IMR-90 (cell line): ENCODE measurements around the gene OR6B3. TPM values are rescaled to one million over a fixed set of nuclear protein-coding genes. Genes with fewer than 3 reads are reported as not detected.

ENCODE experiments used
- ATAC-seq: fragments of 200-7000 bp; cut with Tn5 transposase; 2 replicates; pipeline ENCODE4 v1.9.1; 2020; ENCODE audit warnings: low read depth, mild to moderate bottlenecking, moderate library complexity
- BruUV-seq: library from RNA; stranded (reverse); fragments of 400-500 nt; replicated peaks from 2 replicates; lab custom pipeline; 2021; lab: Mats Ljungman, UMichigan
- CTCF ChIA-PET: fragments of 300-600 bp; formaldehyde crosslinking; extraction: SDS; loops from one replicate; lab custom pipeline; 2021; ENCODE audit warnings: antibody characterized with exemption; lab: Yijun Ruan, JAX
- POLR2A ChIA-PET: fragments of 300-600 bp; sonication (Branson Sonifier 250); formaldehyde crosslinking; loops from one replicate; lab custom pipeline; 2022; ENCODE audit warnings: antibody characterized with exemption; ENCODE audit not compliant: unreplicated experiment; lab: Charles Lee
- DNase-seq: peaks from one replicate; pipeline ENCODE4 v3.0.0; 2013
- H2AFZ ChIP-seq: replicated peaks from 2 replicates; pipeline ENCODE3; 2013; ENCODE audit warnings: low read length, mild to moderate bottlenecking; ENCODE audit not compliant: poor library complexity
- H2AK5ac ChIP-seq: 2 replicates; pipeline ENCODE4 v1.6.1; 2013; ENCODE audit warnings: low read depth, low read length, inconsistent platforms
- H2AK9ac ChIP-seq: replicated peaks from 2 replicates; pipeline ENCODE3; 2013; ENCODE audit warnings: mild to moderate bottlenecking, low read depth, low read length, moderate library complexity; ENCODE audit not compliant: poor library complexity
- H2BK120ac ChIP-seq: 2 replicates; pipeline ENCODE4 v1.6.1; 2013; ENCODE audit warnings: low read depth, low read length, inconsistent platforms
- H2BK15ac ChIP-seq: 3 replicates; pipeline ENCODE4 v1.6.1; 2013; ENCODE audit warnings: low read depth, low read length, inconsistent platforms
- H2BK20ac ChIP-seq: 2 replicates; pipeline ENCODE4 v1.6.1; 2013; ENCODE audit warnings: low read depth, mild to moderate bottlenecking, inconsistent platforms, low read length, moderate library complexity
- H2BK5ac ChIP-seq: 2 replicates; pipeline ENCODE4 v1.6.1; 2013; ENCODE audit warnings: mild to moderate bottlenecking, low read depth, low read length, inconsistent platforms; ENCODE audit not compliant: poor library complexity, severe bottlenecking
- H3K14ac ChIP-seq: replicated peaks from 2 replicates; pipeline ENCODE4 v1.6.1; 2013; ENCODE audit warnings: low read depth, low read length, inconsistent platforms
- H3K18ac ChIP-seq: 2 replicates; pipeline ENCODE4 v1.6.1; 2013; ENCODE audit warnings: low read depth, low read length, control low read depth
- H3K23ac ChIP-seq: 2 replicates; pipeline ENCODE4 v1.6.1; 2013; ENCODE audit warnings: low read depth, low read length, inconsistent platforms
- H3K27ac ChIP-seq: 2 replicates; pipeline ENCODE4 v1.5.1; 2013; ENCODE audit warnings: mild to moderate bottlenecking, control low read depth, low read length; ENCODE audit not compliant: insufficient read depth
- H3K27me3 ChIP-seq: 2 replicates; pipeline ENCODE4 v1.6.1; 2013; ENCODE audit warnings: low read length; ENCODE audit not compliant: control insufficient read depth, insufficient read depth
- H3K36me3 ChIP-seq: 2 replicates; pipeline ENCODE4 v1.6.1; 2013; ENCODE audit warnings: low read length, mixed read lengths; ENCODE audit not compliant: control insufficient read depth, insufficient read depth
- H3K4ac ChIP-seq: 2 replicates; pipeline ENCODE4 v1.6.1; 2013; ENCODE audit warnings: low read depth, low read length, inconsistent platforms
- H3K4me1 ChIP-seq: 2 replicates; pipeline ENCODE4 v1.6.1; 2013; ENCODE audit warnings: low read length, mixed read lengths; ENCODE audit not compliant: control insufficient read depth, insufficient read depth
- H3K4me2 ChIP-seq: 2 replicates; pipeline ENCODE4 v1.6.1; 2013; ENCODE audit warnings: low read depth, mild to moderate bottlenecking, control low read depth, low read length, moderate library complexity
- H3K4me3 ChIP-seq: 2 replicates; pipeline ENCODE4 v1.5.1; 2013; ENCODE audit warnings: low read depth, mild to moderate bottlenecking, control low read depth, low read length, moderate library complexity; ENCODE audit not compliant: insufficient read depth
- H3K56ac ChIP-seq: 2 replicates; pipeline ENCODE4 v1.6.1; 2013; ENCODE audit warnings: low read length, inconsistent platforms; ENCODE audit not compliant: insufficient read depth; ENCODE audit errors: extremely low read depth
- H3K79me1 ChIP-seq, 2 experiments: 2 replicates each; pipeline ENCODE4 v1.6.1; 2013; ENCODE audit warnings: low read length in 2 of 2, inconsistent platforms in 1 of 2, low read depth in 1 of 2
- H3K9ac ChIP-seq: 2 replicates; pipeline ENCODE4 v1.6.1; 2013; ENCODE audit warnings: low read depth, low read length, control low read depth
- H3K9me1 ChIP-seq: 2 replicates; pipeline ENCODE4 v1.6.1; 2013; ENCODE audit warnings: low read length, inconsistent platforms; ENCODE audit not compliant: insufficient read depth
- H3K9me3 ChIP-seq: 2 replicates; pipeline ENCODE4 v1.6.1; 2013; ENCODE audit warnings: low read length; ENCODE audit not compliant: control insufficient read depth, insufficient read depth
- H4K20me1 ChIP-seq: 2 replicates; pipeline ENCODE4 v1.6.1; 2013; ENCODE audit warnings: low read length, inconsistent platforms; ENCODE audit not compliant: insufficient read depth
- H4K5ac ChIP-seq: 2 replicates; pipeline ENCODE4 v1.6.1; 2013; ENCODE audit warnings: mild to moderate bottlenecking, low read depth, low read length, control low read depth
- H4K8ac ChIP-seq, 2 experiments: 2 replicates each; pipeline ENCODE4 v1.6.1; 2013; ENCODE audit warnings: low read depth in 2 of 2, low read length in 2 of 2, control low read depth in 1 of 2, inconsistent platforms in 1 of 2
- H4K91ac ChIP-seq: 2 replicates; pipeline ENCODE4 v1.6.1; 2013; ENCODE audit warnings: low read depth, low read length, inconsistent platforms; ENCODE audit not compliant: insufficient read depth
- BHLHE40 ChIP-seq: fragments of 150-350 bp; IDR thresholded peaks from 2 replicates; pipeline ENCODE4 v1.6.1; 2016; ENCODE audit warnings: mild to moderate bottlenecking, low read depth, low read length
- CEBPB ChIP-seq: IDR thresholded peaks from 2 replicates; pipeline ENCODE4 v1.6.1; 2012; ENCODE audit warnings: low read depth, low read length, improper control_type of control experiment
- FOS ChIP-seq: fragments of 150-350 bp; IDR thresholded peaks from 2 replicates; pipeline ENCODE4 v1.6.1; 2016; ENCODE audit warnings: low read depth, low read length
- MAFK ChIP-seq: IDR thresholded peaks from 2 replicates; pipeline ENCODE4 v1.6.1; 2012; ENCODE audit warnings: low read depth, low read length, improper control_type of control experiment
- MXI1 ChIP-seq: IDR thresholded peaks from 2 replicates; pipeline ENCODE4 v1.6.1; 2012; ENCODE audit warnings: low read depth, mild to moderate bottlenecking, low read length, moderate library complexity, borderline replicate concordance
- NFE2L2 ChIP-seq: fragments of 150-350 bp; IDR thresholded peaks from 2 replicates; pipeline ENCODE4 v1.6.1; 2016; ENCODE audit warnings: low read depth, mild to moderate bottlenecking, low read length
- RFX5 ChIP-seq: IDR thresholded peaks from 2 replicates; pipeline ENCODE4 v1.8.0; 2012; ENCODE audit warnings: low read depth, mild to moderate bottlenecking, low read length, moderate library complexity
- WGBS, 2 experiments: methylation state at CpG; one replicate each; pipeline versions ENCODE4 v1.1.5 to v1.1.7; 2013; ENCODE audit warnings: missing lambda C conversion rate in 2 of 2; ENCODE audit not compliant: insufficient read length in 1 of 2; ENCODE audit errors: extremely low coverage in 2 of 2; 5-methylcytosine and 5-hydroxymethylcytosine counted together
- dilution Hi-C: fragments of 300-500 bp; cut with HindIII; formaldehyde crosslinking; loops from one replicate; pipeline ENCODE4 v1.14.3; 2018; ENCODE audit warnings: low sequenced_read_pairs; ENCODE audit not compliant: unreplicated experiment
- in situ Hi-C: fragments of 300-500 bp; cut with MboI; formaldehyde crosslinking; loops from 3 replicates; pipeline ENCODE4 v1.14.3; 2019; ENCODE audit warnings: low sequenced_read_pairs, inconsistent platforms, mixed read lengths
- intact Hi-C: fragments of 100-400 bp; cut with micrococcal nuclease; formaldehyde crosslinking; loops from 2 replicates; pipeline ENCODE4 v1.10.0; 2022
- polyA plus RNA-seq, 3 experiments: library from polyadenylated mRNA; depleted of rRNA; stranded (reverse); fragments of >200 nt; gene quantifications; 2 replicates each; pipeline ENCODE4 v1.2.3, GENCODE V29; 2012; ENCODE audit warnings: low replicate concordance in 1 of 3
- total RNA-seq: library from RNA; depleted of rRNA; stranded (reverse); fragments of >200 nt; gene quantifications from 2 replicates; pipeline ENCODE4 v1.2.3, GENCODE V29; 2012
- TF ChIP-seq, protein P1 (sequence below): fragments of 150-350 bp; IDR thresholded peaks from 2 replicates; pipeline ENCODE4 v1.6.1; 2016; ENCODE audit warnings: low read depth, mild to moderate bottlenecking, low read length, moderate library complexity, borderline replicate concordance
- TF ChIP-seq, protein P2 (sequence below): conservative IDR thresholded peaks from 2 replicates; pipeline ENCODE4 v1.5.1; 2012; ENCODE audit warnings: mild to moderate bottlenecking, low read depth, low read length, improper control_type of control experiment
- TF ChIP-seq, protein P3 (sequence below): fragments of 150-350 bp; IDR thresholded peaks from 2 replicates; pipeline ENCODE4 v1.6.1; 2017; ENCODE audit warnings: mild to moderate bottlenecking, antibody characterized with exemption, low read length, low read depth

Gene OR6B3
- total and polyA plus RNA-seq, 2 of the 4 experiments (the other 2 are of a cell fraction): not detected

GRCh38 chr2:240064898-240065297, 11.6 kb upstream of the OR6B3 start:
- ATAC-seq (no peak), DNase-seq (no peak)
- in situ Hi-C loops: loop anchor here (5.0 kb wide), 1 partner anchor 77 kb away; the partner anchor contains the start of gene OTOS
- no TSS peak for BruUV-seq
- Histone ChIP-seq H3K9me3 (no peaks in the 10 kb centered on the region), H2AK9ac (no peak overlapping the region), H3K27ac (no peak overlapping the region), H4K20me1 (no peaks in the 10 kb centered on the region), H3K23ac (no peak overlapping the region), H3K9ac (no peak overlapping the region), H2AFZ (no peak overlapping the region), H2AK5ac (no peak overlapping the region), H3K36me3 (no peaks in the 10 kb centered on the region), H3K27me3 (no peaks in the 10 kb centered on the region; the same call in 1 of the 2 replicates), H2BK120ac (no peak overlapping the region), H2BK20ac (no peak overlapping the region), H3K79me1 (no peaks in the 10 kb centered on the region), H3K18ac (no peak overlapping the region), H3K4me1 (no peaks in the 10 kb centered on the region), H3K9me1 (no peaks in the 10 kb centered on the region), H3K4ac (no peak overlapping the region), H2BK15ac (no peak overlapping the region), H3K4me3 (no peak overlapping the region), H3K4me2 (no peak overlapping the region), H3K56ac (no peak overlapping the region), H4K91ac (no peak overlapping the region), H2BK5ac (no peak overlapping the region), H4K8ac (no peak overlapping the region), H3K14ac (no peak overlapping the region), H4K5ac (no peak overlapping the region)
- intact Hi-C loops: loop anchor here (5.0 kb wide), 1 partner anchor 372 kb away; the partner anchor contains the start of gene GPC1
- WGBS, 2 experiments: no CpG with 5 or more reads among the region's 4 CpGs
- dilution Hi-C loops: no loop called here
- no peak for TF ChIP-seq FOS
- no peak for TF ChIP-seq MXI1
- TF ChIP-seq MAFK: no peak
- TF ChIP-seq, protein P1, sequence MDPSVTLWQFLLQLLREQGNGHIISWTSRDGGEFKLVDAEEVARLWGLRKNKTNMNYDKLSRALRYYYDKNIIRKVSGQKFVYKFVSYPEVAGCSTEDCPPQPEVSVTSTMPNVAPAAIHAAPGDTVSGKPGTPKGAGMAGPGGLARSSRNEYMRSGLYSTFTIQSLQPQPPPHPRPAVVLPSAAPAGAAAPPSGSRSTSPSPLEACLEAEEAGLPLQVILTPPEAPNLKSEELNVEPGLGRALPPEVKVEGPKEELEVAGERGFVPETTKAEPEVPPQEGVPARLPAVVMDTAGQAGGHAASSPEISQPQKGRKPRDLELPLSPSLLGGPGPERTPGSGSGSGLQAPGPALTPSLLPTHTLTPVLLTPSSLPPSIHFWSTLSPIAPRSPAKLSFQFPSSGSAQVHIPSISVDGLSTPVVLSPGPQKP: no peak
- no peak for TF ChIP-seq RFX5
- TF ChIP-seq, protein P2, sequence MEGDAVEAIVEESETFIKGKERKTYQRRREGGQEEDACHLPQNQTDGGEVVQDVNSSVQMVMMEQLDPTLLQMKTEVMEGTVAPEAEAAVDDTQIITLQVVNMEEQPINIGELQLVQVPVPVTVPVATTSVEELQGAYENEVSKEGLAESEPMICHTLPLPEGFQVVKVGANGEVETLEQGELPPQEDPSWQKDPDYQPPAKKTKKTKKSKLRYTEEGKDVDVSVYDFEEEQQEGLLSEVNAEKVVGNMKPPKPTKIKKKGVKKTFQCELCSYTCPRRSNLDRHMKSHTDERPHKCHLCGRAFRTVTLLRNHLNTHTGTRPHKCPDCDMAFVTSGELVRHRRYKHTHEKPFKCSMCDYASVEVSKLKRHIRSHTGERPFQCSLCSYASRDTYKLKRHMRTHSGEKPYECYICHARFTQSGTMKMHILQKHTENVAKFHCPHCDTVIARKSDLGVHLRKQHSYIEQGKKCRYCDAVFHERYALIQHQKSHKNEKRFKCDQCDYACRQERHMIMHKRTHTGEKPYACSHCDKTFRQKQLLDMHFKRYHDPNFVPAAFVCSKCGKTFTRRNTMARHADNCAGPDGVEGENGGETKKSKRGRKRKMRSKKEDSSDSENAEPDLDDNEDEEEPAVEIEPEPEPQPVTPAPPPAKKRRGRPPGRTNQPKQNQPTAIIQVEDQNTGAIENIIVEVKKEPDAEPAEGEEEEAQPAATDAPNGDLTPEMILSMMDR: no peak
- TF ChIP-seq NFE2L2: no peak
- TF ChIP-seq, protein P3, sequence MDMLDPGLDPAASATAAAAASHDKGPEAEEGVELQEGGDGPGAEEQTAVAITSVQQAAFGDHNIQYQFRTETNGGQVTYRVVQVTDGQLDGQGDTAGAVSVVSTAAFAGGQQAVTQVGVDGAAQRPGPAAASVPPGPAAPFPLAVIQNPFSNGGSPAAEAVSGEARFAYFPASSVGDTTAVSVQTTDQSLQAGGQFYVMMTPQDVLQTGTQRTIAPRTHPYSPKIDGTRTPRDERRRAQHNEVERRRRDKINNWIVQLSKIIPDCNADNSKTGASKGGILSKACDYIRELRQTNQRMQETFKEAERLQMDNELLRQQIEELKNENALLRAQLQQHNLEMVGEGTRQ: no peak
- TF ChIP-seq BHLHE40: no peak
- no peak for TF ChIP-seq CEBPB
- CTCF ChIA-PET: no interaction called here
- POLR2A ChIA-PET: no interaction called here
